ENCODE results near the gene LMBRD2.

The LMBRD2 gene

DNA sequence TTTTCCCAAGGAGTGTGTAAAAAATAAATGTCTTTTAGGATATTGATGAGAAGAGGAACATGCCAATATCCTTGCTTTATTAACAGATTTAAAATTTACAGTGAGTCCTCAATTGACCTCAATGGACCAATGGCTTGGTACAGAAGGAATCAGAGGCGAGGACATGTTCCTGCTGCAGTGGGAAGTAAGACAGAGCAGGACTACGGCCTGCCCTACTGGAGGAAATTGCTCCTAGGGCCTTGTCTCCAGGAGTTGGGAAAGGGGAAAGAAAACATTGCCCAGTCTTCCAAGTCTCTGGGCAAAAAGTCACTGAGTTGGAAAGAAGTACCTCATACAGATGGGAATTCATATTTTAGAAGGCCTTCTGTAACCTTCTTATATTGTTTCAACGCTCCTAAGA lies 51.9 kb downstream of the LMBRD2 start:
- DNase-seq: no peak

DNA sequence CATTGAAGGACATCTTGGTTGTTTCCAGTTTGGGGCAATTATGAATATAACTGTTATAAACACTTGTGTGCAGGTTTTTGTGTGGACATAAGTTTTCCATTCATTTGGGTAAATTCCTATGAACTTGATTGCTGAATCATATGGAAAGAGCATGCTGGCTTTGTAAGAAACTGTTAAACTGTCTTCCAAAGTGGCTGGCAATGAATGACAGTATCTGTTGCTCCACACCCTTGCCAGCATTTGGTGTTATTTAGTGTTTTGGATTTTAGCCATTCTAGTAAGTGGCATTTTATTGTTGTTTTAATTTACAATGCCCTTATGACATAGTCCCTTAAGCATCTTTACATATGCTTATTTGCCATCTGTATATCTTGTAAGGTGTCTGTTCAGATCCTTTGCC lies 55.2 kb downstream of the LMBRD2 start:
- DNase-seq: no peak

DNA sequence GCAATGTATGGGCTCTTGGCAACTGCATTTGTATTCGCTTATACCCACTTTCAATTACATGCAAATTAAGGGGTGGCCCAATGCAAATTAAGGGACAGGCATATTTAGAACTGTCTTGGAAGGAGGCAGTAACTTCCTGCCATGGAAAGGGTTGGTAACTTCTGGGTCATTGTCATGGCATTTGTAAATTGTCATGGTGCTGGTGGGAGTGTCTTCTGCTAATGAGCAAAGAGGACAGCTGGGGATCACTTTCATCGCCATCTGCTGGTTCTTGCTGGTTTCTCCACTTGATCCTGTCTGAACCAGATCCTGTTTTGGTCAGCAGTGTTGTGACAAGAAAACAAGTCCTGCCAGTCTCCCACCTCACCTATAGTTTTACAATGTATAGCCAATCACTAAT lies 61.7 kb downstream of the LMBRD2 start:
- peak in 1 of 3 experiments; percentile 45 for DNase-seq

DNA sequence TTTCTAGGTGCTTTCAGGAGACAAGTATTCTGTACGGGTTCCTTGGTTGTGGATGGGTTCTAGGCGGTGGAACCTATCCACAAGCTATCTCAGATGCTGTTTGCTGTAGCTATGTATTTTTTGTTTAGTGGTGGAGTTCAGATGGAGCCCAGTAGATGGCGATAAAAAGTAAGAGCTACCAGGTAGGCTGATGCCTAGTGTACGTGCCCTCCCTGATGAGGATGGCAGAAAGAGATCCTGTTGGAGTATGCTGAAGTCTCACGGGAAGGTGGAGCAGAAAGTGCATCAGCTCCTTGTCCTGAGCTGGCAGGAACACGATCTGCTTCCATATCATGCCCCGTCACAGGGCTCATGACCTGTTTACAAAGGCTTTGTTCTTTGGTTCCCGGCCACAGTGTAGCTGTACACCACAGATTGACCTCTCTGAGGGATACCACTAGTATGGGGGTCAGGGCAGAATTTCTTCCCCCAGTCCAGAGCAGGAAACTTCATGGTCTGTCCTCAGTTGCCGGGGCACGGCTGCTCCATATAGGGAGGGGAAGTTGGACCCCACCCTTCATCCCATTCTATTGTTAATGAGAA lies 72.4 kb downstream of the LMBRD2 start:
- peak; percentile 48 to 84 (median 53) for DNase-seq

DNA sequence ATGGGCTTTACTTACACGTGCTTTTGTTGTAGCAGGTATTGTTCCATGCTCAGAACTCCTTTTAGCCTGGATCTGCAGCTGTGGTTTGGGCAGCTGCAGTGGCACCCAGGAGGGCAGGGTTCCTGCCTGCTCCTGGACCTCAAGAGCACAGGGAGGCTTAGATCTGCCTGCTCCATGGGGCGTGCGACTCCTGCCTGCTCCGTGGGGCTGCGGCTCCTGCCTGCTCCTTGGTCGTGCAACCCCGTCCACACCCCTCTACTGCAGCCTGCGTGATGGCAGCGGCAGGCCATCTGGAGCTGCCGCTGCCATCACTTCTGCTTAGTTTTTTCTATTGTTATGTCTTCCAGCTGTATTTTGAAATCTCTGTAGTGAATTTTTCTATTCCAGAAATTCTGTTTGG lies 73.3 kb downstream of the LMBRD2 start:
- DNase-seq: peak in 1 of 3 experiments; percentile 29

DNA sequence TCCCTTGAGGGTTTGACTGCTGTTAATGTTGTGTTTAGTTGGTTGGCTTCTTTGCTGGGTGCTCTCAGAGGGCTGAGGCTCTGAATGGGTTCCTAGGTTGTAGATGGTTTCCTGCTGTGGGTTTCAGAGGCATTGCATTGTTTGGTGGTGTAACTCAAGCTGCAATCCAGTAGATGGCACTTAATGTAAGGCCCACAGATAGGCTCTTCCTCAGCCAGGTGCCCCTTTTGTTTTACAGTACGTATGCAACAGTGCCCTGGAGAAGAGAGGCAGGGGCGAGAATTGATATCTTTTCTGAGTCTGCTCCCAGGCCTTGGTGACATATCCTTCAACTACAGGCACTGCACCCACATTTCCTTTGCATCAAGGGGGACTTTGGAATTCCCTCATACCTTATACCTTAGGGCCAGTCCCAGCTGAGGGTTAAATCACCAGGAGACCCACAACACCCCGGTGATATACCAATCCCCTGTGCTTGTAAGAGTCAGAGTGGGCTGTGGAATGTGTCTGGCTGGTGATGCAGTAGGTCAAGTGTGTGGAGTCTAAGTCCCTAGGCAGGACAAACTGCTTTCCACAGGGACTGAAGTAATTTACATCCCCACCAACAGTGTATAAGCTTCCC lies 78.0 kb downstream of the LMBRD2 start:
- DNase-seq: peak in 2 of 3 experiments; percentile 14 to 62

DNA sequence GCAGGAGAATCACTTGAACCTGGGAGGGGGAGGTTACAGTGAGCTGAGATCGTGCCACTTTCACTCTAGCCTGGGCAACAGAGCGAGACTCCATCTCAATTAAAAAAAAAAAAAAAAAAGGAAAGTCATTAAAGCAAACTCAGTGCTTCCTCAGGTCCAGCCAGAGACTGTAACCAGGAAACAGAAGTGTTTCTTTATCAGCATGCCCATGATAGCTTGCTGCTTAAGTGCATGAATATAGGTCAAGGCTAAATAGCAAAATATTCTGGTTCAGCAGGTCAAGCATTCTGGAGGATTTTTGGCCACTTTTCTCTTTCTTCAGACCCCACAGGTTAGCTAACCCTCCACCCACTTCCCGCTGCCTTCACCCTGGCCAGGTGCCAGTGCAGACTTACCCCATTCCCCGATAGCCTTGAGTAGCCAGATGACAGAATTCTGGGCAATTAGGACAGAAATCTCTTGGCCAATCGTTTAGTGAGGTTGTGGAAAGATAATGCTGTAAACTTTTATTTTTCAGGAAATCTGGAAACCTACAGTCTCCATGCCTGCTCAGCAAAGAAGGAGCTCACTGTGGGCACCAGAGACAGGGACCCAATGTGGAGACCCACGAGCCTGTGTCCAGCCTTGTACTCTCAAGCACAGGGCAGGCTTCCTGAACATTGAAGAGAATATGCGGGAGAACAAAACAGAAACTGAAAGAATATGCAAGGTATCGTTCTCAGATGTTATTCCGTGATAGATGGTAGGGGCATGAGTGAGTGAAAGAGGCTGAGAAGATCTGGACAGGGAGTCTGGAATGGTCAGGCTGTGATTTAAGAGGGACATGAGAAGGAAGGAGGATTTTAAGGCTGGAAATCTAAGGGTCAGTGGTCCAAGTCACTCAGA lies 80.8 kb downstream of the LMBRD2 start:
- DNase-seq: no peak

DNA sequence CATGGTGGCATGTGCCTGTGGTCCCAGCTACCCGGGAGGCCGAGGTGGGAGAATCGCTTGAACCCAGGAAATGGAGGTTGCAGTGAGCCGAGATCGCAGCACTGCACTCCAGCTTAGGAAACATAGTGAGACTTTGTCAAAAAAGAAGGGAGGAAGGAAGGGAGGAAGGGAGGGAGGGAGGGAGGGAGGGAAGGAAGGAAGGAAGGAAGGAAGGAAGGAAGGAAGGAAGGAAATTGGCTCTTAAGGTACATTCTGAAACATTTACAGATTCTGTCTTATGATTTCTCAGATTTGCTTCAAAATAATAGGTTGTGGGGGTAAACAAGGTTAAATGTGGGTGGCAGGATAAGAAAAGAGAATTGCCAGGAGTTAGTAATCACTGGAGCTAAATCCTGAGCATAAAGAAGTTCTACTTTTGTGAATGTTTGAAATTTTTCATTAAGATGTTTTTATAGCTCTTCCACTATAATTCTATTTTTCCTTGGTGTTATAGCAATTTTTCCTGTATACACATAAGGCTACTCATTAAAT lies 82.9 kb downstream of the LMBRD2 start:
- DNase-seq: no peak

DNA sequence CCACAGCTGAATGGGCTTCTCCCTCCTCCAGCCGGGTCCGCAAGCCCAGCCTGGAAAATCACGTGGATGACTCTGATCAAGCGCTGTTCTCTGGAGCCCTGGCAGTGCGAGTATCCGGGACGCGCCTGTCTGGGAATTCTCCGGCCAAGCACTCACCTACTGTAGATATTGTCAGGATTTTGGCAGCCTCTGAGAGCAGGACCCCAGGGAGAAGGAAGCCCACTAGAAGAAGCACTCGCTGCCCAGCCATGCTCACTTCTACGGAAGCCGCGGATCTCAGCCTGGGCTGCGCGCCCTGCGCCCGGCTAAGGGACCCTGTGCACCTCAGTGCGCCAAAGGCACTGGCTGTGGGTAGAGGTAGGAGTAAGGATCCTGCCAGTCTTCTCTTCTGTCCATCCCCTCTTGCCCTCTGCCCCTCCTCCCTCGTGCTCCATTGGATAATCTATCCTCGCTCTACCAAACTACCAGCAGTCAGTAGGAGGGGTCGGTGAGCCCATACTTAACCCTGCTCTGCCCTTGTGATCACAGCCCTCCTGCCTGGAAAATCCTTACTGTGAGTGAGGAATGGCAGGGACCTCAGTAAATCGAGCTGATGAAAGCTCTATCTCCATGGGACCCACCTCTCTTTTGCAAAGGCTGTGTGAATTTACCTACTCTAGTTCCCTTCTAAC lies 85.0 kb downstream of the LMBRD2 start, which contains the start of gene UGT3A2:
Gene UGT3A2 (minus strand): TSS at position 343 of the 671 bp plus-strand sequence. CDS start 93 bp downstream, at position 250.
- DNase-seq: no peak

DNA sequence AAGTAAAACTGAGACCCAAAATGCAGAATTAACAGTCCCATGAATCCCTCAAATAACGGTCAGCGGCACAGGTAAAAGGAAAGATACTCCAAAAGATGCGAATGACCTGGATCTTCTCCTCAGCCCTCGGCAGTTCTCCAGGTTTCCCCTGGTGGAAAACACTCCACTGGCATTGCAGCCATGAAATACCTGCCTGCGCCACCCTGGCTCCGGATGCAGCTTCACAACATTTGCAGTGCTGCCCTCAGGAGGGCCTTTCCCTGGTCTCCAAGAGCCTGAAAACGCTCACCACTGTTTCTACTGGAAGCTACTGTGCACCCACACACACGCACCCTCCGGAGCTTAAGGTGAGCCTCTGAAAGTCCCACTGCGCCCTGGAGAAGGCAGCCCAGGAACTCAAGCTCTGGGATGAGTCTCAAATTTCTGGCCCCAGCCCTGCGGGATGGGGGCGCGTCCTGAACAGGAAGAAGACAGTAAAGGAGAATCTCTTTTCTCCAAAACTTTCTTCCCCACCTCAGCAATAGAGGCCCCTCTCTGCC lies 85.6 kb downstream of the LMBRD2 start:
- no peak for DNase-seq

DNA sequence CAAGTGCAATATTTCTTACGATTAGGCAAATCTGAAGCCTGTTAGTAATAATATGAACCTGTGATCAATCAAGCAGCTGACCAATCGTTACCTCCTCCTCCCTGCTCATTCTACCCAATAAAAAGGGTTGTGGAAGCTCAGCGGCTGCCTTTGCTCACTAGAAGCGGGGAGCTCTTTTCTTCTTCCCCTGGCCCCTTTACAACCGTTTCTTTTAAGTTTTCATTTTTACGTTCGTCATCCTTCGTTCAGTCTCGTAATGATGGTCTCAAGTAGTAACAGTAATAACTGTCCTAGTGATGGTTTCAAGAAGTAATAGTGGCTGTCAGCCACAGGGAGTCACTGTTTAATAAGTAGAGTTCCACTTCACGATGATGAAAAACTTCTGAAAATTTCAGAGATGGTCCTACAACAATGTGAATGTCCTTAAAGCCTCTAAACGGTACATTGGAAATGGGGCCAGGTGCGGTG lies 91.2 kb downstream of the LMBRD2 start:
- DNase-seq: no peak

DNA sequence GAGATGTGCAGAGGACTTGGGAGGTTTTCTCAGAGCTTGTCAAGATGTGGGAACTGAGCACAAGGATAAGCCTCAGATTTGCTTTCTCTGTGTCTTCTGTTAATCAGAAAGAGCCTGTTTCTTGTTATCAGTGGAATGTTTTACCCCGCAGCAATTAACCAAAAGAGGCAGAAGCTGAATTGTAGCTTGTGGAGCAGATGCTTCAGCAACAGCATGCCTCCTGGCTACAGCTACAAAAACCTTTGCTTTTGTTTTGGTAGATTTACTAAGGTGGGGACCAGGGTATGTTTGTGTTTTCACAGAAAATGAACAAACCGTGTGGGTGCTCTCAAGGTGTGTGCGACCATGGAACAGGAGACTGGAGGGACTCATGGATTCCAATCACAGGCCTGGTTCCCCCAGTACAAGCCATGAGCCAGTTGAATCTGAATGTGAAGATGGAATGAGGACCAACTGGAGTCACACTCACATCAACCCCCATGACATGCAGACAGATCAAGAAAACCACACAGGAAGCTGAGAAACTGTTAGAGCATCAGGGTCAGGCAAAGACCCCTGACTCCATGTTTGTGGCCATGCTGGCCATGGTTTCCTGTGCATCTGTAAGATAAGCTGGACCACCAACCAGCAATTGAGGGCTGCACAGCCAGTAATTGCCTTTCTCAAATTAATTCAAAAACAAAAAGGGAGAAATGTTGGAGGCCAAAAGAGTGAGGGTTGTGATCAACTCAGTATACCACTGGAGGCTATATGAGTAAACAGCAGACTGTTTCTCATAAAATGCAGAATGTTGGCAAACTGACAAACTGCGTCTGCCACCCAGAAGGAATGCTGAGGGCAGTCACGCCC lies 91.9 kb downstream of the LMBRD2 start:
- no peak for DNase-seq

DNA sequence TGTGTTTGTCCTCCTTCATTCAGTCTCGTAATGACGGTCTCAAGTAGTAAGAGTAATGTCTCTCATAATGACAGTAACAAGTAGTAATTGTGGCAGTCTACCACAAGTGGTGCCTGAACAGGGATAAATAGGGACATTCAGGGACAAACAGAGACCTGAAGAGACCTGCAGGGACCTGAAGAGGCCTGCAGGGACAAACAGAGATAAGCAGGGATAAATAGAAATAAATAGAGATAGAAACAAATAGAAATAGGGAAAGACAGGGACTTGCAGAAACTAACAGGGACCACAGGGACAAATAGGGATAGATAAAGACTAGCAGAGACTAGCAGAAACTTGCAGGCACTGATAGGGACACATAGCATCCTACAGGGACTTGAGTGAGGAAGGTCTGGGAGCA lies 92.9 kb downstream of the LMBRD2 start:
- DNase-seq: peak in 1 of 3 experiments; percentile 64

DNA sequence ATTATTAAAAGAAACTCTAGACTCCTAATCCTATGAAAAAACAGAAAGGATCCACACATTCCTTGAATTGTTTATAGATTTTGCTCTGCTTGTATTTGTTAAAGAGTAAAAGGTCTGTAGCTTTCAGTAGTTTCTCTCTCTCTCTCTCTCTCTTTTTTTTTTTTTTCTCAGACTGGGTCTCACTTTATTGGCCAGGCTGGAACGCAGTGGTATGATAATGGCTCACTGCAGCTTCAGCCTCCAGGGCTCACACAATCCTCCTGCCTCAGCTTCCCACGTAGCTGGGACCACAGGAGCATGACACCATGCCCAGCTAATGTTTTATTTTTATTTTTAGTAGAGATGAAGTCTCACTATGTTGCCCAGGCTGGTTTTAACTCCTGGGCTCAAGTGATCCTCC lies 94.3 kb downstream of the LMBRD2 start:
- DNase-seq: no peak

DNA sequence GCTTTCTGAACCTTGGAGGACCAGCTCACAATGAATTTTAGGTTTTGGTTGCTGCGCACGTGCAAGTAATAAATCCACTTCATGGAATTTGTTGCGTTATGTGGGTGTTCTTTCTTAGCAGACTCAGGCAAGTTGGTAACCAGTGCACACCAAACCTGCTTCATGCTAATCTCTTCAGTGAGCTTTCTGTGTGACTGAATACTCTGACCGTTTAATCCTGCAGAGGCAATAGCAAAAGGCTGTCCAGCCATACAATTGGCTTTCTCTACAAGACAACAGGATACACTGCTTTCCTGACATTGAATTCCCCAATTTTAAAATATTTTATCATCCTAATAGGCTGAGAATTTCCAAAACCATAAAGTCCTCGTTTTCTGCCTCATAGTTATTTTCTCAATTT lies 95.3 kb downstream of the LMBRD2 start:
- no peak for DNase-seq

DNA sequence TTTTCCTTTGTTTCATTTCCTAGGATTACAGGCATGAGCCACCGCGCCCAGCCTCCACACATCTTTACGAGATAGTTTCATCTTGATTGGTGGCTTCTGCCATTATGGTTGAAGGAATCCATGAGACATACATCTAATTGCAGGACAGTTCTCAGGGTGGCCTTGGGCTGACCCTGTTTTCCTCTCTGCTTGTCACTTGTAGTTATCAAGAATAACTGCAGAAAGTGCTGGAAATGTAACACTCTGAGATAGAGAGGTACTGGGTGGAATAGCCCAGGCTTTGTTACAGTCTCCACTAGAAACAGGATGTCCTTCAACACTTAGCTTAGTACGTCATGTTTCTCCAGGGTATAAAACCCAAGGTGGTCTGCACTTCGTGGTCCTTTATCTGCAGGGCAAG lies 95.7 kb downstream of the LMBRD2 start:
- DNase-seq: no peak

DNA sequence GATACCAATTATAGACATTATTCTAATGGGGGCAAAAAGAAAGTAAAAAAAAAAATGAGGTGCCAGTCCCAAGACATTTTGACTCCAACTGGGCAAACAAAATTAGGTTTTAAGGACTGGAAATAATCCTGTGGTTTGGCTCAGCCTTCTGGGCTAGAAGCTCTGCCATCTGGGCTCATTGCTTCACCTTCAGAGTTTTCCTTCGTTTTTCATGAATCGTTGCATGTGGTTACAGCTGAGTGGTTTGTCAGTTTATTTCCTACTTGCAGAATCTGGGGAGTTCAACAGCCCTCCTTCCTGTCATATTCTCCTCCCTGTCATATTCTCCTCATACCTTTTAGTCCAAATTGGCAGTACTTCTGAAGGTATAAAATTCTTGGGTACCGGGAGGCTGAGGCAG lies 97.0 kb downstream of the LMBRD2 start:
- no peak for DNase-seq

DNA sequence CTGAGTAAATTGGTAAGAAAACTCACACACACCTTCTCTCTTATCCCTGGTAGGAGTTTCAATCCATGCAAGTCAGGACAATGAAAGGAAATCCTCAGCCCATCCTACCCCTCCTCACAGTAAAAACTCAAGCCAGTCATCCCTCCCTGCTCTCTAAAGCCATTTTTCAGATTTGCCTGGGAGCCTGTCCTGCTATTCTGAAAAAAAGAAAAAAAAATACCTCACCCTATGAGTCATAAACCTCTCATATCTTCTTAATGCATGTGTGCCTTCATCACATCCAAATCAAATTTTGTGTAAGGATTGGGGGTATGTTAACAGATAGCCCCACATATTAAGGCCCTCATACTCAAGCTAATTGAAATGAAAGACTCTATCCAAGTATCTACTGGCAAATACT lies 99.1 kb downstream of the LMBRD2 start:
- no peak for DNase-seq

DNA sequence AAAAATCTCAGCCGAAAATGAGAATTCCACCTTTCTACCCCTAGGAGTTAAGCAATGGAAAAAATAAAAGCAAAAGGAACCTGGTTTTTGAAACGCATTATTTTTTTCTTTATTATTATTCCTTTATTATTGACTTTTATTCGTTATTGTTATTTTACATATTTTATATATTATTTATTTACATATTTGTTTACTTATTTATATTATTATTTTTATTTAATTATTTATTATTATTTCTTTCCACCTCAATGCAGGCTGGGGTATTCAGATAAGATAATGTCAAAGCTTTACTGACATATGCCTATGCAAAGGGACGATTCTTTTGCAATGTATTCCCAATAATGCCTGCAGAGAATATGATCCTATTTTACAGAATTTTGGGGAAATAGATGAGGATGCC lies 101.7 kb downstream of the LMBRD2 start:
- DNase-seq: no peak
